ENCODE measurements around the gene B4GALNT2.

- TF ChIP-seq CTCF (IDR thresholded peaks at IDR 0.05; ENCODE audit: low read depth, low read length, poor library complexity, severe bottlenecking) (no peak), EZH2phosphoT487 (IDR thresholded peaks at IDR 0.05; ENCODE audit: borderline replicate concordance, low read length) (no peak)
These were observed 1.7 kb upstream of the B4GALNT2 start for GRCh38 chr17:49130891-49131290.
